ENCODE data around the gene LIPN.

Gene LIPN

GRCh38 chr10:88828310-88828709, 68.5 kb downstream of the LIPN start:
- H3K4me3 ChIP-seq (ENCODE audit: control insufficient read depth, low read depth, low read length): no peak overlapping the region
- TF ChIP-seq CTCF (IDR thresholded peaks at IDR 0.05; ENCODE audit: control insufficient read depth, insufficient read depth, low read depth, low read length, missing control alignments): no peak
- no peak for DNase-seq (ENCODE audit: low read depth)

All from AG09309 (cell line).